NB4 (cell line): ENCODE measurements around the gene PTK6.

Source experiments
- DNase-seq: peaks from one replicate; pipeline ENCODE4 v3.0.0; 2010; ENCODE audit warnings: low read depth
- H3K4me3 ChIP-seq: one replicate; pipeline ENCODE4 v1.5.1; 2011; ENCODE audit warnings: mild to moderate bottlenecking, low read depth, low read length, moderate library complexity
- MYC ChIP-seq: IDR thresholded peaks from 2 replicates; pipeline ENCODE4 v1.6.1; 2011; ENCODE audit warnings: low read depth, low read length
- POLR2A ChIP-seq: IDR thresholded peaks from 2 replicates; pipeline ENCODE4 v1.6.1; 2011; ENCODE audit warnings: mild to moderate bottlenecking; ENCODE audit not compliant: insufficient read length; ENCODE audit errors: extremely low read depth
- TF ChIP-seq, protein P1 (sequence below): IDR thresholded peaks from one replicate; pipeline ENCODE4 v1.5.1; 2012; ENCODE audit warnings: low read depth, low read length
- TF ChIP-seq, protein P2 (sequence below): IDR thresholded peaks from 2 replicates; pipeline ENCODE4 v1.6.1; 2011; ENCODE audit warnings: low read depth, low read length

PTK6 gene

DNA sequence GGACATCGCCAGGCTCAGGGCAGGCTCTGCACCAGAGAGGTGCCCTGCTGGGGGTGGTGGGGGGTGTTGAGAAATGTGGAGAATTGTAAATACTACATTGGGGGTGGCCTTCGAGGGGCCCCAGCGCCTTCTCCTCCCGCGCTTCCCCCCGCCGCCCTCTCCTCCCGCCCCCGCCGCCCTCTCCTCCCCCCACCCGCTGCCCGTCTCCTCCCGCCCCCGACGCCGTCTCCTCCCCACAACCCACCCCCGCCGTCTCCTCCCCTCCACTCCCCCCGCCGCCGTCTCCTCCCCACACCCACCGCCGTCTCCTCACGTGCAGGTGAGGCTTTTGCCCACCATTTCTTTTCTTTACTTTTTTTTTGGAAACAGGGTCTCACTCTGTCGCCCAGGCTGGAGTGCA, 11.8 kb upstream of the PTK6 start:
- no peak for DNase-seq
- TF ChIP-seq, protein P1, sequence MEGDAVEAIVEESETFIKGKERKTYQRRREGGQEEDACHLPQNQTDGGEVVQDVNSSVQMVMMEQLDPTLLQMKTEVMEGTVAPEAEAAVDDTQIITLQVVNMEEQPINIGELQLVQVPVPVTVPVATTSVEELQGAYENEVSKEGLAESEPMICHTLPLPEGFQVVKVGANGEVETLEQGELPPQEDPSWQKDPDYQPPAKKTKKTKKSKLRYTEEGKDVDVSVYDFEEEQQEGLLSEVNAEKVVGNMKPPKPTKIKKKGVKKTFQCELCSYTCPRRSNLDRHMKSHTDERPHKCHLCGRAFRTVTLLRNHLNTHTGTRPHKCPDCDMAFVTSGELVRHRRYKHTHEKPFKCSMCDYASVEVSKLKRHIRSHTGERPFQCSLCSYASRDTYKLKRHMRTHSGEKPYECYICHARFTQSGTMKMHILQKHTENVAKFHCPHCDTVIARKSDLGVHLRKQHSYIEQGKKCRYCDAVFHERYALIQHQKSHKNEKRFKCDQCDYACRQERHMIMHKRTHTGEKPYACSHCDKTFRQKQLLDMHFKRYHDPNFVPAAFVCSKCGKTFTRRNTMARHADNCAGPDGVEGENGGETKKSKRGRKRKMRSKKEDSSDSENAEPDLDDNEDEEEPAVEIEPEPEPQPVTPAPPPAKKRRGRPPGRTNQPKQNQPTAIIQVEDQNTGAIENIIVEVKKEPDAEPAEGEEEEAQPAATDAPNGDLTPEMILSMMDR = no peak
- TF ChIP-seq MYC (no peak), POLR2A (no peak)
- TF ChIP-seq, protein P2, sequence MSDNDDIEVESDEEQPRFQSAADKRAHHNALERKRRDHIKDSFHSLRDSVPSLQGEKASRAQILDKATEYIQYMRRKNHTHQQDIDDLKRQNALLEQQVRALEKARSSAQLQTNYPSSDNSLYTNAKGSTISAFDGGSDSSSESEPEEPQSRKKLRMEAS = no peak
- H3K4me3 ChIP-seq = no peak overlapping the region

DNA sequence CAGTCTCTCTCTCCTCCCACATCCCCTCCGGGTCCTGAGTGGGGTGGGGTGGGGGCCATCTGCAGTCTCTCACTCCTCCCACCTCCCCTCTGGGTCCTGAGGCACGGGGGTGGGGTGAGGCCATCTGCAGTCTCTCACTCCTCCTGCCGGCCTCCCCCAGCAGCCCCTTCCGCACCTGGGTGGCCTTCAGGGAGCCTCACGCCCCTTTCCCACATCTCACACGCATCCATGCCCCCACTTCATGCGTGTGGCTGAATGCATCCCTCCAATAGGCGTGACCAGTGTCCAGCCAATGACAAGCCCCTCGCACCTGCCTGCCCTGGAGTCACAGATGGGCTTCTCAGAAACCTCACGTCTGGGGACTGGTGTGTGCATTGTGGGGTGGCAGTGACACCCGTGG, 11.4 kb upstream of the PTK6 start:
- TF ChIP-seq MYC = no peak
- TF ChIP-seq, protein P2 = no peak
- TF ChIP-seq POLR2A = no peak
- TF ChIP-seq, protein P1 = no peak
- no peak for DNase-seq
- H3K4me3 ChIP-seq = no peak overlapping the region

DNA sequence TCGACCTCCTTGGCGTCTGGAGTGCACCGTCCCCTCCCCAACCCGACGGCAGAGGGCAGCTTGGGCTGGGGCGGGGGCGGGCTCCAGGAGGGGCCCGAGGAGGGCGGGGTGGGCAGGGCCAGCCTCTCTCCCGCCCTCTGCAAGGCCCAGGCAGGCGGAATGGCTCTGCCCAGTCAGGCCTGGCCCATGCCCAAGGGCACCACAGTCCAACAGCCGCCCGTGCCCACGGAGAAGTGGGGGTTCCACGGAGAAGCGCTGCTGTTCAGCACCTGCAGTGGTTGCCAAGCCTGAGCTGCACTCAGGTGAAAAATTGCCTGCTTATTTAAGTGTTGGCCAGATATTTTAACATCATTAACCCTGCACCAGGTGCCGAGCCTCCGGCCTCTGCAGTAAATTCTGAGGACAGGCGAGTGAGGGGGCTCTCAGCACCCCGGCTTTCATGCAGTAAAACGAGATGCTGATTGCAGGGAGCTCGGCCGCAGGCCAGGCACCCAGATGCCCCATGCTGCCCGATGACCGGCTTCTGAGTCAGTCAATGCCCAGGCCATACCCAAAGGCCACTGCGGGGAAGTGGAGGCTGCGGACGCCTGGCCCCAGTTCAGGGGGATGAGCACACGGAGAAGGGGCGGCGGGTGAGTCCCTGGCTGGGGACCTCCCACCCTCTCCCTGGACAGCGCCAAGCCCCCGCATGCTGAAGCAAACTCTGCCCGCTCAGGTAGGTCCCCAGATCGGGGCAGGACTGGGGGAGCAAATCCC, 10.7 kb upstream of the PTK6 start, which contains the start of gene SRMS:
Gene SRMS (minus strand): TSS at position 25 of the 756 bp plus-strand sequence. CDS start 286 bp downstream, outside the sequence.
- H3K4me3 ChIP-seq = no peak within 1 kb of the TSS
- no peak for TF ChIP-seq MYC
- TF ChIP-seq, protein P2 = no peak
- TF ChIP-seq, protein P1 = no peak
- no peak for TF ChIP-seq POLR2A
- peak; percentile 42 for DNase-seq

DNA sequence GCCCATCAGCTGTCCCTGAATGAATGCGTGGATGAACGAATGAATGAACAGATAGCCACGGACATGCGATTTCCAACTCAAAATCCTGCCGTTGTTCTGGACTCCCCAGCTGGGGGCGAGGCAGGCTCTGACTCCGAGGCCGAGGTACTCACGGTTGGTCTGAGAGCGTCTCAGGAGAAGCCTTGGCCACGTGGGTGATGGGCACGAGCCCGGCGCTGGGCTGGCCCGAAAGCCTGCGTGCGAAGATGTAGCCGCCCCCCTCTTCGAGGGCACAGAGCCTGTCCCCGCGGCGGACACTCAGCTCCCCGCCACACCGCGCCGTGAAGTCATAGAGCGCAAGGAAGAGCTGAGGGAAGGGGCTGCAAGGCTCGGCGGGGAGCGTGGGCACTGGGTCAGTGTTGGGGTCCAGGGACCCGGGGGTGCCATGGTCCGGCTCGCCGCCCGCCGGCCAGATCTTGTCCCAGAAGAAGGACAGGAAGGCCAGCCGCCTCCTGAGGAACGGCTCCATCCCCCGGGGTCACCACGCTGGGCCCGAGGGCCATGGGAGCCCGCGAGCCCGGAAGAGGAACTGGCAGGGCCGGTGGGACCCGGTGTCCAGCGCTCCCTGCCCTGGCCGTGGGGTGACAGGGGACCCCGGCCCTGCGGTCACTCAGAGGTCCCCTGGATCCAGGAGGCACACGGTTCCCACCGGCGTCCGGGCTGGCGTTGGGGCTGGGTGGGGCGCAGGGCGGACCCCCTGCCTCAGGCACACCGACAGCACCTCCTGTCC, 10.0 kb upstream of the PTK6 start:
- no peak for TF ChIP-seq MYC
- TF ChIP-seq, protein P2 = peak; percentile 26; the same call in 1 of the 2 replicates
- DNase-seq = no peak
- H3K4me3 ChIP-seq = no peak overlapping the region

DNA sequence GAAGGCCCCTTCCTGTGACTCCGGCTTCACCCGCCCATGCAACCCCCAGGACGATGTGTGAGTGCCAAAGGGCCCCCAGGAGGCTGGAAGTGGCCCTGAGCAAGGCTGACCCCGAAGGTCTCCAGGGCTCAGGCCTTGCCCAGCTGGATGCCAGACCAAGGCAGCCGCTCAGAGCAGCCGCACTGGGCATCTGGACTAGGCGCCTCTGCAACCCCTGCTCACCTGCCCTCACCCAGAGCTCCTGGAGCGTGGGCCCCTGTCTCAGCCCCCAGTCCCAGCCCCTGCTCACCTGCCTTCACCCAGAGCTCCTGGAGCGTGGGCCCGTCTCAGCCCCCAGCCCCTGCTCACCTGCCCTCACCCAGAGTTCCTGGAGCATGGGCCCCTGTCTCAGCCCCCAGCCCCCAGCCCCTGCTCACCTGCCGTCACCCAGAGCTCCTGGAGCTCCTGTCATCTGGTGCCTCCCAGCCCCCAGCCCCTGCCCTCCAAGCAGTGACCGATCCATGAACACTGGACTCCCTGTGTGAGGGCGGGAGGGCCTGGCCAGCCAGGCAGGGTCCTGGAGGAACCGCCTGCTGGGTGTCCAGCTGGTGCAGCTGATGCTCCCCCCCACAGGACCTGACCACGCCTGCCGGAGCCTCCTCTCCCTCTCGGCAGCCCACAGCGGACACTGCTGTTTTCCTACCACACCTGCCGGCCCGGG, 9.2 kb upstream of the PTK6 start:
- DNase-seq = no peak
- TF ChIP-seq, protein P2 = no peak
- TF ChIP-seq POLR2A (no peak), MYC (no peak)
- TF ChIP-seq, protein P1 = no peak
- no peak overlapping the region for H3K4me3 ChIP-seq
